PFSK-1 (cell line): ENCODE results near the gene PRKN.

ENCODE experiments used
- FOXP2 ChIP-seq: optimal IDR thresholded peaks from 2 replicates; pipeline ENCODE3; 2011; ENCODE audit warnings: borderline replicate concordance, control low read depth, inconsistent platforms; ENCODE audit not compliant: insufficient read depth; ENCODE audit errors: extremely low read length, extremely low read depth
- POLR2AphosphoS5 ChIP-seq: IDR thresholded peaks from 2 replicates; pipeline ENCODE4 v1.6.1; 2012; ENCODE audit warnings: low read depth, mild to moderate bottlenecking, control low read depth, low read length, moderate library complexity
- REST ChIP-seq, 2 experiments: IDR thresholded peaks; 2 replicates each; pipeline versions ENCODE4 v1.6.1 to v1.8.0; 2011 to 2012; ENCODE audit warnings: low read depth in 2 of 2, low read length in 2 of 2, control low read depth in 1 of 2, inconsistent platforms in 1 of 2, mild to moderate bottlenecking in 1 of 2, moderate library complexity in 1 of 2; ENCODE audit not compliant: insufficient read depth in 1 of 2
- SIN3A ChIP-seq: IDR thresholded peaks from 2 replicates; pipeline ENCODE4 v1.6.1; 2012; ENCODE audit warnings: mild to moderate bottlenecking, low read length, moderate library complexity, borderline replicate concordance; ENCODE audit not compliant: insufficient read depth
- TAF1 ChIP-seq: IDR thresholded peaks from 2 replicates; pipeline ENCODE4 v1.6.1; 2012; ENCODE audit warnings: low read length, control low read depth, borderline replicate concordance; ENCODE audit not compliant: insufficient read depth

The PRKN gene

GRCh38 chr6:161313940-161314509 is 1413.5 kb downstream of the PRKN start:
- TF ChIP-seq TAF1 (no peak), SIN3A (no peak), FOXP2 (no peak)

GRCh38 chr6:161308075-161308655 is 1419.4 kb downstream of the PRKN start:
- TF ChIP-seq TAF1, result no peak
- no peak for TF ChIP-seq SIN3A
- TF ChIP-seq FOXP2, result no peak
- no peak for TF ChIP-seq REST (IDR thresholded peaks at IDR 0.05; ENCODE audit: insufficient read depth in 1 of 2, low read depth in 2 of 2, low read length in 2 of 2)
- TF ChIP-seq POLR2AphosphoS5, result no peak

- no peak for TF ChIP-seq TAF1
- no peak for TF ChIP-seq POLR2AphosphoS5
- TF ChIP-seq REST (IDR thresholded peaks at IDR 0.05; ENCODE audit: insufficient read depth in 1 of 2, low read depth in 2 of 2, low read length in 2 of 2), result no peak
- TF ChIP-seq FOXP2, result no peak
- TF ChIP-seq SIN3A, result no peak
Measured at GRCh38 chr6:161305860-161306259, 1421.7 kb downstream of the PRKN start.

DNA sequence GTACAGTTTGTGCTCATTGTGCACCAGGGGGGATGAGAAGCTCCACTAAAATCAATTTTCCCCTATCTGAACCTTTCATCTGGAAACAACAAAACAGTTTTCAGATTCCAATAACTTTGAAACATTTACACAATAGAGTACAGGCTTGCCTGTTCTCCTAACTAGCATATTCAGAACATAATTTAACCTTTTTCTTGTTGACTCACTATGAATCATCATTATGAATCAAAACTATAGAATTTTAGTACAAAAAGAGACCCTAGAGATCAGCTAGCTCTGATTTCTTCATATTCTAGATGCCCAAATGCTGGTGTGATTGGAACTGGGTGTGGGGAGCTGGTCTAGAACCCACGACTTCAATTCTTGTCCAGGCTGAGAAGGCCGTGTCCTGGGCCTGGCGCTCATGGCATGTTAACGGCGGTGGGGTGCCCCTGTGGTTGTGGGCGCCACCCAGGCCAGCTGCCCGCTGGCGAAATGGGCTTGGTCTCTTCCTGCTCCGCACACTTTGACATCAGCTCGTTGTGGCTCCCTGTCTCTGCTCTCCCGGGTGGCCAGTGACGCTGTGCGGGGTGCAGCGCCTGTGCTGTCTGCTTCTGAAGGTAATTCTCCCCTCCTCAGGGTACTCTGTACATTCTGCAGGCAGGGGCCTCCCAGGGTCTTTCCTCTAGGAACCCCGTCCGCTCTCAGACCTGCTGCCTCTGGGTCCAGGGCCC is 1423.8 kb downstream of the PRKN start:
- TF ChIP-seq FOXP2 (no peak), POLR2AphosphoS5 (no peak), REST (IDR thresholded peaks at IDR 0.05; ENCODE audit: insufficient read depth in 1 of 2, low read depth in 2 of 2, low read length in 2 of 2) (no peak), SIN3A (no peak), TAF1 (no peak)

DNA sequence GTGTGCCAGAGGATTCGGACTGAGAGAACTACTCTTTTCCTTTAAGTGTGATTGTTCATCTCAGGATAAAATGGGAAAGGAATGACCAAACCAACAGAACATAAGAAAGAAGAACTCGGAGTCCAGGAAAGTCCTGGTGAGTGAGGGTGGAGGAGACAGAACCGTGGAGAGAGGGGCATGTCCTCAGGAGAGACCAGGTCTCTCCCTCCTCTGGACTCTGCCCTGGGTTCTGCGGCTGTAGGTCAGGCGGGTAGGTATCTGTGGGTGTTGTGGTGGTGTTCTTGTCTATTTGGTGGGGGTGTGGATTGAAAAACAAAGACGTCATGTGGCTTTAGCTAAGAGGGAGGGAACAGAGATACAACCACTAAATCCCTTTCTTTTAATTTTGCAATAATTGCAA is 1424.6 kb downstream of the PRKN start:
- TF ChIP-seq SIN3A (no peak), FOXP2 (no peak), TAF1 (no peak), REST (IDR thresholded peaks at IDR 0.05; ENCODE audit: insufficient read depth in 1 of 2, low read depth in 2 of 2, low read length in 2 of 2) (no peak), POLR2AphosphoS5 (no peak)
